Activated naive CD4-positive, alpha-beta T cell treated with anti-CD3 and anti-CD28 coated beads, Interleukin-2, amount 50 U/mL, for 24 hours (primary cell): ENCODE data around the gene MBNL2.

Source experiments
- H3K27ac Mint-ChIP-seq: one replicate; pipeline ENCODE4 v1.8.0; 2021; ENCODE audit warnings: mild to moderate bottlenecking, mixed read lengths
- H3K27me3 Mint-ChIP-seq: one replicate; pipeline ENCODE4 v1.8.0; 2021; ENCODE audit warnings: mixed read lengths
- H3K36me3 Mint-ChIP-seq: one replicate; pipeline ENCODE4 v1.8.0; 2021; ENCODE audit warnings: mixed read lengths
- H3K4me1 Mint-ChIP-seq: one replicate; pipeline ENCODE4 v1.8.0; 2021; ENCODE audit warnings: mixed read lengths
- H3K4me3 Mint-ChIP-seq: one replicate; pipeline ENCODE4 v1.8.0; 2021; ENCODE audit warnings: mild to moderate bottlenecking, mixed read lengths
- H3K9me3 Mint-ChIP-seq: one replicate; pipeline ENCODE4 v1.8.0; 2021; ENCODE audit warnings: mixed read lengths

Gene MBNL2

GRCh38 chr13:97281028-97281427 lies 58.9 kb downstream of the MBNL2 start:
- H3K27me3 Mint-ChIP-seq = no peaks in the 10 kb centered on the region
- H3K9me3 Mint-ChIP-seq = peaks cover 2% of the 10 kb centered on the region
- no peak overlapping the region for H3K4me3 Mint-ChIP-seq
- H3K27ac Mint-ChIP-seq = no peak overlapping the region
- H3K4me1 Mint-ChIP-seq = peaks cover 61% of the 10 kb centered on the region
- H3K36me3 Mint-ChIP-seq = peaks cover 18% of the 10 kb centered on the region

DNA sequence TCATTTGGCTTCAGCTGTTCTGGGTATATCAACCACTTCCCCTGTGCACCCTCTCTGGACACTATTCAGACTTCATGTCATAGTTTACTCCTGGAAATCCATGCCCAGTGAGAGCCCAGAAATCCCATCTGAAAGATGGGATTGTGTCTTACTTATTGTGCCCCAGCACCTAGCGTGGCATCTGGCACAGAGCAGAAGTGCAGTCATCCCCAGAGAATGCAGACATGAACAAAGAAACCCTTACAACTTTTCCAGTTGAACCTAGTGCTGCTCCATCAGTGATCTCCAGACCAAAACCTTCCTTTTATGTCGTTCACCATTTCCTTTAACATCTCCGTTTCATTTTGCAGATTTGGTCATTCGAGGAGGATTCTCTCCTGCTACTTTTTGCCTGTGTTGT lies 60.6 kb downstream of the MBNL2 start:
- Mint-ChIP-seq H3K4me1 (peaks cover 63% of the 10 kb centered on the region), H3K27me3 (no peaks in the 10 kb centered on the region), H3K27ac (no peak overlapping the region), H3K9me3 (no peaks in the 10 kb centered on the region), H3K4me3 (no peak overlapping the region), H3K36me3 (peaks cover 11% of the 10 kb centered on the region)

DNA sequence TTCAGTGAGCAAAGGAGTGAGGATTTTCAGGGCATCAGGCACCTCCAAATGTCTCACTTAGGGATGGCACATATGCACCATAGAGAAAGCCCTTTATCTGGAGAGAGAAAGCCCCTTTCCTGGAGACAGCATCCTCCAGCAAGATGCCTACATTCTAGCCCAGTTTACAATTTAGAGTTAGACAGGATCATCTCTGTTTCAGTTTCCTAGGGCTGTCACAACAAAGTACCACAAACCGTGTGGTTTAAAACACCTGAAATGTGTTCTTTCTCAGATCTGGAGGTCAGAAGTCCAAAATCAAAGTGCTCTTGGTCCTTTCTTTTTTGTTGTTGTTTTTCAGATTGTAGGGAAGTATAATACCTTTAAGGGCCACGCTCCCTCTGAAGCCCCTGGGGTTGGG lies 61.8 kb downstream of the MBNL2 start:
- H3K36me3 Mint-ChIP-seq = peaks cover 11% of the 10 kb centered on the region
- no peaks in the 10 kb centered on the region for H3K27me3 Mint-ChIP-seq
- H3K27ac Mint-ChIP-seq = no peak overlapping the region
- H3K9me3 Mint-ChIP-seq = no peaks in the 10 kb centered on the region
- H3K4me1 Mint-ChIP-seq = peaks cover 61% of the 10 kb centered on the region
- no peak overlapping the region for H3K4me3 Mint-ChIP-seq

DNA sequence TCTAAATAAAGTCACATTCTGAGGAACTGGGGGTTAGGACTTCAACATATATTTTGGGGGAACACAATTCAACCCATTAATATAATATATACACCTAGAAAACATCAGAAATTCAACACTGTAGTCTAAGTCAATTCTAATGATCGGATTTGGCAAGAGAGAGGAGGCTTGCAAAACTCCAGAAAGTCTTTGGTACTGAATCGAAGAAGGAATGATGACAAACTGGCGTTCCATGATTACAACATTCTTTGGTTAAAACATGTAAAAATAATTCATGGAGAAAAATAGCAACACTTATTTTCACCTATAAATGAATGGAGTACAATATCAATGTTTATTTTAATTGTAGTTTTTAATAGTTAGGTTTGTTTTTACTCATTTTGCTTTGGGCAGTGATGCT lies 62.4 kb downstream of the MBNL2 start:
- peaks cover 11% of the 10 kb centered on the region for H3K36me3 Mint-ChIP-seq
- no peaks in the 10 kb centered on the region for H3K9me3 Mint-ChIP-seq
- no peak overlapping the region for H3K4me3 Mint-ChIP-seq
- H3K27me3 Mint-ChIP-seq = no peaks in the 10 kb centered on the region
- peaks cover 57% of the 10 kb centered on the region for H3K4me1 Mint-ChIP-seq
- no peak overlapping the region for H3K27ac Mint-ChIP-seq

- Mint-ChIP-seq H3K4me3 (no peak overlapping the region), H3K27me3 (no peaks in the 10 kb centered on the region), H3K36me3 (peaks cover 15% of the 10 kb centered on the region), H3K4me1 (peaks cover 54% of the 10 kb centered on the region), H3K27ac (no peak overlapping the region), H3K9me3 (no peaks in the 10 kb centered on the region)
Observed at GRCh38 chr13:97285221-97285955, 63.3 kb downstream of the MBNL2 start.

DNA sequence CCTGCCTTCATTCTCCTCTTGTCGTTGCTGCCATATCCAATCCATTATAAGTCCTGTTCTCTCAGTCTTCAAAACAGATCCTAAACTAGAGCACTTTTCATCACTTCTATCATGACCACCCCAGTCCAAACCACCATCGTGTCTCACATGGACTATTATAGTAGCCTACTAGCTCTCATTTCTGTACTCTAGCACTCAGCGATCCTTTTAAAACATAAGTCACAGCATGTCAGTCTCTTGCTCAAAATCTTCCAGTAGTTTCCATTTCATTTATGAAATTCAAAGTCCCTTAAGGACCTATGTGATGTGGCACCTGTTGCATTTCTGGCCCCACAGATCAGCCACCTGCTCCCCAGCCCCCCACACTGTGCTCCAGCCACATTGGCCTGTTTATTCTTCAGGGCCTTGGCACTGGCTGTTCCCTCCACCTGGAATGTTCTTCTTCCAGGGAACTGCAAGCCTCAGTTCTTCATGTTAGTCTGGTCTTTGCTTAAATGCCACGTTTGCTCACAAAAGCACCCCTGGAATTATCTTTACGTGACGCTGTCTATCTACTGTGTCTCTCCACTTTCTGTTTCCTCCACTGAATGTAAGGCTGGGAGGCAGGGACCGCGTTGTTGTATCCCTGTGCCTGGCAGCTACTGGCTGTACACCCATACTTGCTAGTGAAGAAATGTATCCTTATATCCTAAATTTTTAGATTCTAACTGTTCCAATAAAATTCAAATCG lies 64.3 kb downstream of the MBNL2 start:
- Mint-ChIP-seq H3K4me3 (no peak overlapping the region), H3K27ac (no peak overlapping the region), H3K9me3 (no peaks in the 10 kb centered on the region), H3K36me3 (peaks cover 18% of the 10 kb centered on the region), H3K4me1 (peaks cover 50% of the 10 kb centered on the region), H3K27me3 (no peaks in the 10 kb centered on the region)

- H3K4me1 Mint-ChIP-seq = peaks cover 45% of the 10 kb centered on the region
- peaks cover 18% of the 10 kb centered on the region for H3K36me3 Mint-ChIP-seq
- no peak overlapping the region for H3K27ac Mint-ChIP-seq
- no peak overlapping the region for H3K4me3 Mint-ChIP-seq
- H3K27me3 Mint-ChIP-seq = no peaks in the 10 kb centered on the region
- H3K9me3 Mint-ChIP-seq = no peaks in the 10 kb centered on the region
Observed at GRCh38 chr13:97287047-97287383, 64.9 kb downstream of the MBNL2 start.

DNA sequence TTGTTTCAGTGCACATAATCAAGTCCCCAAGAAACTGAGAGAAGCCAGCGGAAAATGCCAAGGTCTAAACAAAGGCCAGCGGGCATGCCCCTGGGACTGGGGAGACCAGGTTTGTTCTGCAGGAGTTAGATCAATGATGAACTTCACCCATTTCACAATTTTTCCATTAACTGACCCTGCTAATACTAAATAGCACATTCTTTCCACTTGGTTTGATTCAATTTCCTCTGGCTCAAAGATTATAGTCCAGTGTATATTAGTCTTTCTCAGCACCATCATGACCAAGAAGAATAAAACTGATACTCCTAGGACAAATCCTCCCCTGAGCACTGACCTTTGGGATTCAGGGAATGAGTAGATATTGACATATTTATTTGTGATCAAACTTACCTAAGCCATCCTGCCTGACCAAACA lies 66.4 kb downstream of the MBNL2 start:
- Mint-ChIP-seq H3K9me3 (no peaks in the 10 kb centered on the region), H3K36me3 (peaks cover 17% of the 10 kb centered on the region), H3K27me3 (no peaks in the 10 kb centered on the region), H3K4me1 (peaks cover 34% of the 10 kb centered on the region), H3K4me3 (no peak overlapping the region), H3K27ac (no peak overlapping the region)

- H3K36me3 Mint-ChIP-seq = peaks cover 17% of the 10 kb centered on the region
- H3K4me3 Mint-ChIP-seq = no peak overlapping the region
- H3K27ac Mint-ChIP-seq = no peak overlapping the region
- no peaks in the 10 kb centered on the region for H3K27me3 Mint-ChIP-seq
- H3K4me1 Mint-ChIP-seq = peaks cover 39% of the 10 kb centered on the region
- H3K9me3 Mint-ChIP-seq = no peaks in the 10 kb centered on the region
Observed at GRCh38 chr13:97289514-97290298, 67.6 kb downstream of the MBNL2 start.

- H3K4me3 Mint-ChIP-seq = no peak overlapping the region
- H3K27ac Mint-ChIP-seq = no peak overlapping the region
- H3K4me1 Mint-ChIP-seq = peaks cover 44% of the 10 kb centered on the region
- no peaks in the 10 kb centered on the region for H3K27me3 Mint-ChIP-seq
- H3K36me3 Mint-ChIP-seq = peaks cover 18% of the 10 kb centered on the region
- H3K9me3 Mint-ChIP-seq = no peaks in the 10 kb centered on the region
Observed at GRCh38 chr13:97295283-97296182, 73.4 kb downstream of the MBNL2 start.

DNA sequence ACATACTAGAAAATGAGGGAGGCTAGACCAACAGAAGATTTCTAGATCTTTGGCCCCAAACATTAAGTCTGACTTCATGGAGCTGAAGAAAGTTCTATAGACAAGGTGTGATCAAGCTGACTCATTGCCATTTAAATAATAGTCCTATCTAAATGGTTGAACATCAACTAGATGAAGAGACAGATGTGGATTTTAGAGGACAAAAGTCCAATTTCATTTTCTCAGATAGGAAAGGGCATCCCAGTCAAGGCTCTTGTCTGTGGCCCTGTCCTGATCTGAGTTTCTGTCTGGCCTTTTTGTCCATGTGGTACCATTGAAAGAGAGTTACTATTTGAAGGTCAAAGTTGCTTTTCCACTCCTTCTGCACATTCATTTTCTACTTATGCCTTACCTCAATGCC lies 74.6 kb downstream of the MBNL2 start:
- Mint-ChIP-seq H3K27ac (no peak overlapping the region), H3K36me3 (peaks cover 13% of the 10 kb centered on the region), H3K4me3 (no peak overlapping the region), H3K9me3 (no peaks in the 10 kb centered on the region), H3K4me1 (peaks cover 38% of the 10 kb centered on the region), H3K27me3 (no peaks in the 10 kb centered on the region)

GRCh38 chr13:97298816-97299215 lies 76.7 kb downstream of the MBNL2 start:
- no peaks in the 10 kb centered on the region for H3K9me3 Mint-ChIP-seq
- no peak overlapping the region for H3K4me3 Mint-ChIP-seq
- no peak overlapping the region for H3K27ac Mint-ChIP-seq

DNA sequence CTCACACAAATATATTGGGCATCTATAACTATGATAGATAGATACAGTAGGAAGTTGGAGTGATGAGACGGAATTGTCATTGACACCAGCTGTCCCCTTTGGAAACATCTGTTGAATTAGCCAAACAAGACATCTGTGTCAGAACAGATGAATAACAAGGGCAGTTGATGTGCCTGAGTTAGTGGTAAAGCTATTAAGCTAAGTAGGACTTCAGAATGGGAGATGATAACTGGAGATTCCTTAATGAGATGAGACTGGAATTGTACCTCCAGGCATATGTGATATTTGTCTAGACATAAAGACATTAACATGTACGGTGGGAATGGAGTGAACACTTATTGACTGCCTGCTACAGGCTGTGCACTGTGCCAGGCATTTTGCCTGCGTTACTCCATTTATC lies 78.7 kb downstream of the MBNL2 start:
- no peaks in the 10 kb centered on the region for H3K9me3 Mint-ChIP-seq
- H3K4me1 Mint-ChIP-seq = peaks cover 18% of the 10 kb centered on the region
- H3K27ac Mint-ChIP-seq = no peak overlapping the region
- peaks cover 10% of the 10 kb centered on the region for H3K36me3 Mint-ChIP-seq
- no peaks in the 10 kb centered on the region for H3K27me3 Mint-ChIP-seq
- no peak overlapping the region for H3K4me3 Mint-ChIP-seq

More at GRCh38 chr13:97298816-97299215, 76.7 kb downstream of the MBNL2 start:
- Mint-ChIP-seq H3K36me3 (peaks cover 12% of the 10 kb centered on the region), H3K4me1 (peaks cover 38% of the 10 kb centered on the region), H3K27me3 (no peaks in the 10 kb centered on the region)

DNA sequence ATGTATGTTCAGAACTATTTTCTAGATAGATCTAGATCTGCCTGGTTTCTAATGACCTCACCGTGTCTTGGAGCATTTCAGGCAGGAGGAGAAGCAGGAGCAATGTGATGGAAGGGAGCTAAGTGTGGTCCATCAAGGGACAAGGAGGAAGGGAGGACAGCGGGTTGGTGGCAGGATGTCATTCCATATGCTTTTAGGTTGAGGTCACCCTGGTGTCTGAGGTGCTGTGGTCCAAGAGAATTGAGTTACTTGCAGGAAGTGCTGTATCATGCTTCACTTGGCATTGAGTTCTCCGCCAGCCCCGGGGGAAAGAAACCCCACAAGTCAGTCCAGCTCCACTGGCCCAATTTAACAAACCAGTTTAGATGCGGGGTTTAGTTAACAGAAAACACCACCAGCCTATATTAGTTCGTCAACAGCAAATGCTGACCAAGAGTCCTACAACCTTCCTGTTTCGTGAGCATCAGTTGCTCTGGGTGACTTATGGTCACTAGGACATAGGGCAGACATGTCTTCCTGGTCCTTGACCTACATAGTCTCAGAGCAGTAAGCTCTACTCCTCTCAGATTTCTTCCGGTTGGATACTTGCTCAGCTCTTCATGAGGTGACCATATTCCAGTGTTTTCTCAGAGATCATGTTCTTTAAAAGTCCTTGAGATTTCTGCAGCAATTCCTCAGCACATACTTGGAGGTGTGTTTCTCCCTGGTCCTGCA lies 79.4 kb downstream of the MBNL2 start:
- no peak overlapping the region for H3K4me3 Mint-ChIP-seq
- no peak overlapping the region for H3K27ac Mint-ChIP-seq
- H3K4me1 Mint-ChIP-seq = peaks cover 19% of the 10 kb centered on the region
- H3K36me3 Mint-ChIP-seq = peaks cover 12% of the 10 kb centered on the region
- H3K27me3 Mint-ChIP-seq = no peaks in the 10 kb centered on the region
- H3K9me3 Mint-ChIP-seq = no peaks in the 10 kb centered on the region

DNA sequence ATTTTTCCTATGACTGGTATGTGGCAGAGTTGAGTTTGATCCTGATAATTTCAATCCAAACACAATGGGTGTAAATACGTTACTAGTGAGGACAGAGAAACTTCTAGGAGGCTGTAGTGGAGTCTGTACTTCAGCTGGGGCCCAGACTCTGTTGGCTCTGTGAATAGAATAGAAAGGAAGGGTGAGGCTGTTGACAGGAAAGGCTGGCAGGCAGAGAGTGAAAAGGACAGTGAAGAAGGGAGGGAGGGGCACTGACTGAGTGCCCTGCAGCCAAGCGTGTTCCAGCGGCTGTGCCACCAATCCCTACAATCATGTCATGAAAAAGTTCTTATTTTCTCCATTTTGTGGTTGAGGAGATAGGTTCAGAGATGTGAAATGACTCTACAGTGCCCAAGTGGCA lies 80.5 kb downstream of the MBNL2 start:
- Mint-ChIP-seq H3K36me3 (peaks cover 7% of the 10 kb centered on the region), H3K4me3 (no peak overlapping the region), H3K9me3 (no peaks in the 10 kb centered on the region)

More for the DNA sequence above, 80.5 kb downstream of the MBNL2 start:
- Mint-ChIP-seq H3K27ac (no peak overlapping the region), H3K27me3 (no peaks in the 10 kb centered on the region), H3K4me1 (peaks cover 14% of the 10 kb centered on the region)
